Neural progenitor cell (in vitro differentiated cells): ENCODE data around the gene C19orf25.

Source experiments
- CTCF ChIP-seq: fragments of 200-600 bp; sonication (generic); IDR thresholded peaks from 2 replicates; pipeline ENCODE4 v1.5.1; 2017; ENCODE audit warnings: antibody characterized with exemption, mild to moderate bottlenecking
- EZH2 ChIP-seq: fragments of 200-600 bp; sonication (generic); IDR thresholded peaks from 2 replicates; pipeline ENCODE4 v1.6.1; 2017; ENCODE audit warnings: antibody characterized with exemption, mild to moderate bottlenecking, moderate library complexity
- EZH2phosphoT487 ChIP-seq: fragments of 200-600 bp; sonication (generic); IDR thresholded peaks from 2 replicates; pipeline ENCODE4 v1.6.1; 2017; ENCODE audit warnings: antibody characterized with exemption

- TF ChIP-seq CTCF = no peak
- TF ChIP-seq EZH2 = no peak
- TF ChIP-seq EZH2phosphoT487 = no peak
Measured at GRCh38 chr19:1430246-1430645, 48.8 kb downstream of the C19orf25 start.
